Loucy (cell line): ENCODE measurements around the gene ZNF878.

Experiments used
- H2AFZ ChIP-seq: fragments of 200-600 bp; sonication (generic); 2 replicates; pipeline ENCODE4 v1.6.0; 2016; ENCODE audit warnings: antibody characterized with exemption, mild to moderate bottlenecking, low read length, moderate library complexity
- H3F3A ChIP-seq: fragments of 200-600 bp; 2 replicates; pipeline ENCODE4 v1.6.0; 2016; ENCODE audit warnings: antibody characterized with exemption, low read depth, mild to moderate bottlenecking
- H3K27me3 ChIP-seq: fragments of 200-600 bp; sonication (generic); 2 replicates; pipeline ENCODE4 v1.6.1; 2014; ENCODE audit warnings: low read length, mild to moderate bottlenecking; ENCODE audit not compliant: insufficient read depth, poor library complexity, severe bottlenecking
- H3K36me3 ChIP-seq: fragments of 200-600 bp; sonication (generic); 2 replicates; pipeline ENCODE4 v1.6.1; 2016; ENCODE audit warnings: low read length; ENCODE audit not compliant: insufficient read depth
- H3K4me1 ChIP-seq: fragments of 200-600 bp; sonication (generic); 2 replicates; pipeline ENCODE4 v1.5.1; 2014; ENCODE audit warnings: low read length, mild to moderate bottlenecking; ENCODE audit not compliant: insufficient read depth, poor library complexity, severe bottlenecking
- H3K4me2 ChIP-seq: fragments of 200-600 bp; sonication (generic); 2 replicates; pipeline ENCODE4 v1.6.0; 2014; ENCODE audit warnings: antibody characterized with exemption, low read length, low read depth, mild to moderate bottlenecking; ENCODE audit not compliant: poor library complexity, severe bottlenecking
- H3K4me3 ChIP-seq: fragments of 200-600 bp; sonication (generic); 2 replicates; pipeline ENCODE4 v1.5.1; 2014; ENCODE audit warnings: low read length, mild to moderate bottlenecking, mixed read lengths; ENCODE audit not compliant: poor library complexity, severe bottlenecking
- H3K79me2 ChIP-seq: fragments of 200-600 bp; sonication (generic); 2 replicates; pipeline ENCODE4 v1.6.1; 2014; ENCODE audit warnings: low read length; ENCODE audit not compliant: insufficient read depth
- H3K9ac ChIP-seq: fragments of 200-600 bp; sonication (generic); 2 replicates; pipeline ENCODE4 v1.6.0; 2014; ENCODE audit warnings: mild to moderate bottlenecking, low read depth, low read length, moderate library complexity; ENCODE audit not compliant: poor library complexity, severe bottlenecking
- H3K9me2 ChIP-seq: fragments of 200-600 bp; sonication (generic); replicated peaks from 2 replicates; pipeline ENCODE4 v1.6.1; 2016; ENCODE audit warnings: low read depth, low read length, mixed read lengths
- H3K9me3 ChIP-seq: fragments of 200-600 bp; sonication (generic); 2 replicates; pipeline ENCODE4 v1.6.1; 2014; ENCODE audit warnings: mild to moderate bottlenecking, antibody characterized with exemption, low read length, low read depth; ENCODE audit not compliant: insufficient read depth
- H4K20me1 ChIP-seq: fragments of 200-600 bp; sonication (generic); 2 replicates; pipeline ENCODE4 v1.6.0; 2014; ENCODE audit warnings: antibody characterized with exemption, low read length, mild to moderate bottlenecking; ENCODE audit not compliant: insufficient read depth, poor library complexity, severe bottlenecking
- EZH2phosphoT487 ChIP-seq: fragments of 200-600 bp; IDR thresholded peaks from 2 replicates; pipeline ENCODE4 v1.6.1; 2018; ENCODE audit warnings: antibody characterized with exemption, mild to moderate bottlenecking, moderate library complexity, borderline replicate concordance
- TF ChIP-seq, protein P1 (sequence below): fragments of 200-600 bp; sonication (generic); conservative IDR thresholded peaks from 2 replicates; pipeline ENCODE4 v1.5.1; 2014; ENCODE audit warnings: mild to moderate bottlenecking, antibody characterized with exemption, low read length

ZNF878 gene

DNA sequence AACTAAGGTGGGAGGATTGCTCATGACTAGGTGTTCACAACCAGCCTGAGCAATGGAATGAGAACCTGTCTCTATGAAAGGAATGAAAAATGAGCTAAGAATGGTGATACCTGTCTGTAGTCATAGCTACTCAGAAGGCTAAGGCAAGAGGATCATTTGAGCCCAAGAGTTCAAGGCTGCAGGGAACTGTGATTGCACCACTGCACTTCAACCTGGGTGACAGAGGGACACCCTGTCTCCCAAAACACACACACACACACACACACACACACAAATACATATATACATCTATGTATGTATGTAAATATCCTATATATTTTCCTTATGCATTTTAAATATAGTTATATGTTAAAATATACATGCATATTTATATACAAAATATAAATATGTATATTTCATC lies 9.9 kb downstream of the ZNF878 start:
- Histone ChIP-seq H3K36me3 (peaks cover 13% of the 10 kb centered on the region), H3K9me2 (no peaks in the 10 kb centered on the region), H4K20me1 (no peaks in the 10 kb centered on the region), H3F3A (no peaks in the 10 kb centered on the region), H3K9ac (no peak overlapping the region), H3K4me2 (no peak overlapping the region), H3K4me3 (no peak overlapping the region), H3K4me1 (no peaks in the 10 kb centered on the region), H2AFZ (no peak overlapping the region), H3K9me3 (peaks cover 13% of the 10 kb centered on the region; the same call in 1 of the 2 replicates), H3K79me2 (no peaks in the 10 kb centered on the region), H3K27me3 (no peaks in the 10 kb centered on the region)
- TF ChIP-seq, protein P1, sequence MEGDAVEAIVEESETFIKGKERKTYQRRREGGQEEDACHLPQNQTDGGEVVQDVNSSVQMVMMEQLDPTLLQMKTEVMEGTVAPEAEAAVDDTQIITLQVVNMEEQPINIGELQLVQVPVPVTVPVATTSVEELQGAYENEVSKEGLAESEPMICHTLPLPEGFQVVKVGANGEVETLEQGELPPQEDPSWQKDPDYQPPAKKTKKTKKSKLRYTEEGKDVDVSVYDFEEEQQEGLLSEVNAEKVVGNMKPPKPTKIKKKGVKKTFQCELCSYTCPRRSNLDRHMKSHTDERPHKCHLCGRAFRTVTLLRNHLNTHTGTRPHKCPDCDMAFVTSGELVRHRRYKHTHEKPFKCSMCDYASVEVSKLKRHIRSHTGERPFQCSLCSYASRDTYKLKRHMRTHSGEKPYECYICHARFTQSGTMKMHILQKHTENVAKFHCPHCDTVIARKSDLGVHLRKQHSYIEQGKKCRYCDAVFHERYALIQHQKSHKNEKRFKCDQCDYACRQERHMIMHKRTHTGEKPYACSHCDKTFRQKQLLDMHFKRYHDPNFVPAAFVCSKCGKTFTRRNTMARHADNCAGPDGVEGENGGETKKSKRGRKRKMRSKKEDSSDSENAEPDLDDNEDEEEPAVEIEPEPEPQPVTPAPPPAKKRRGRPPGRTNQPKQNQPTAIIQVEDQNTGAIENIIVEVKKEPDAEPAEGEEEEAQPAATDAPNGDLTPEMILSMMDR = no peak
- no peak for TF ChIP-seq EZH2phosphoT487

DNA sequence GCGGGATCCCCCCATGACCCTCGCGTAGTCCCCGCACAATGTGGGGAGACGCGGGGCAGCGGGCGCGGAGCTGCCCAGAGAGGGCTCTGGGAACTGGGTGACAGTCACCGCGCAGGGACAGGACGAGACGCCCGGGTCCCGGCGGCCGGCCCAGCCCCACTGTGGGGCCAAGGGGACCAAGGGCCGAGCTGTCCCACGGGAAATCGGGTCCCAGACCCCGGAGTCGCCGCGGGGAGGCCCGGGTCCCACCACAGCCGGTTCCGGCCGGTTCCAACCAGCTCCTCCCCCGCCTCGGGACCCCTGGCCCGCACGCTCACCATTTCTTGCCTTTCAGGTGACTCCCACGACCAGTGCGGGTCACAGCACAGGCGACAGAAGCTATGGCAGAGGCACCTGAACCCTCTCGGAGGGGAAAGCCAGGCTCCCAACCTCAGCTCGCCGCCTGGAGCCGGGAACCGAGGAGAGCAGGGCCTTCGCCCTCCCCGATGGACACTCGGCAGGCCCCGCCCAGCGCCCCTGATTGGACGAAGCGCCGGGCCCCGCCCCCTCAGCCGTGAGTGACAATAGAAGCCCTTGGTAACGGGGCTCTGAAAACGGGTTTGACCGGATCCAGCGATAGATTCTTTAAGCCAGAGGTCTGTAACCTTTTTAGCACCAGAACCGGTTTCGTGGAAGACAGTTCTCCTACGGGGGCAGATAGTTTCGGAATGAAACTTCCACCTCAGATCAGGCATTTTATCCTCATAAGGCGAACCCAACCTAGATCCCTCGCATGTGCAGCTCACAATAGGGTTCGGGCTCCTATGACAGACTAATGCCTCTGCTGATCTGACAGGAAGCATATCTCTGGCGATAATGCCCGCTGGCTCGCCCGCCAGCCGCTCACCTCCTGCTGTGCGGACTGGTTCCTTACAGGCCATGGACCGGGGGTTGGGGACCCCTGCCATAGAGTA lies 17.3 kb downstream of the ZNF878 start, which contains the start of gene ZNF433:
Gene ZNF433 (minus strand): TSS at position 460 of the 953 bp plus-strand sequence. CDS start 140 bp downstream, at position 320.
- no peak within 1 kb of the TSS for H3K4me2 ChIP-seq

DNA sequence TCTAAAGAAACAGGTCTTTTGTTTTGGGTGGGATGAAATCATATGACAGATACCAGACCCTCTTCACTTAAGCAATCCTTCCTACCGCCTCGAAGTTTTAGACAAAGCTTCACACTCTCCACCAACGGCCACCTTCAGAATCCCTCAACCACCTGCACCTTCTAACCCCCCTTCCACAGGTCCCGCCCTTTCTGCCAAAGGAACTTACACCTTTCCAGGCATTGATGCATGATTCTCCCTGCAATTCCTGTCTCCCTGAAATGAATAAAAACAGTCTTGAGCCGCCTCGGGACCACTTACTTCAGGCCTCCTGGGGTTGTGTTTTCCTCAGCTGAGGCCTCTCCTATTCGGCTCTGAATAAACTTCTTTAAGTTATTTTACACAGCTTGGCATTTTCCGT lies 18.1 kb downstream of the ZNF878 start:
- H3K9me2 ChIP-seq = no peaks in the 10 kb centered on the region
- no peak overlapping the region for H2AFZ ChIP-seq
- no peaks in the 10 kb centered on the region for H3K79me2 ChIP-seq
- no peaks in the 10 kb centered on the region for H3F3A ChIP-seq
- no peaks in the 10 kb centered on the region for H3K4me1 ChIP-seq
- no peaks in the 10 kb centered on the region for H3K27me3 ChIP-seq
- H3K9ac ChIP-seq = no peak overlapping the region
- no peaks in the 10 kb centered on the region; the same call in 1 of the 2 replicates for H3K9me3 ChIP-seq
- H3K4me3 ChIP-seq = no peak overlapping the region
- H3K36me3 ChIP-seq = no peaks in the 10 kb centered on the region
- TF ChIP-seq EZH2phosphoT487 = no peak
- TF ChIP-seq, protein P1 = no peak
- H3K4me2 ChIP-seq = no peak overlapping the region
- no peaks in the 10 kb centered on the region for H4K20me1 ChIP-seq

More for the DNA sequence above, 17.3 kb downstream of the ZNF878 start, which contains the start of gene ZNF433:
- no peaks in the 10 kb centered on the region for H3K79me2 ChIP-seq
- no peaks in the 10 kb centered on the region for H3K27me3 ChIP-seq
- no peaks in the 10 kb centered on the region for H3K9me2 ChIP-seq
- H3K36me3 ChIP-seq = no peaks in the 10 kb centered on the region
- H3F3A ChIP-seq = no peaks in the 10 kb centered on the region
- H3K9ac ChIP-seq = no peak within 1 kb of the TSS
- H3K9me3 ChIP-seq = no peaks in the 10 kb centered on the region
- no peaks in the 10 kb centered on the region for H3K4me1 ChIP-seq
- H2AFZ ChIP-seq = no peak within 1 kb of the TSS
- no peaks in the 10 kb centered on the region for H4K20me1 ChIP-seq
- TF ChIP-seq EZH2phosphoT487 = no peak
- TF ChIP-seq, protein P1 = no peak
- no peak within 1 kb of the TSS for H3K4me3 ChIP-seq
